HG02759 (cell line): Measurements from ENCODE around the gene DUS3L.

ENCODE experiments used
- ATAC-seq: cut with Tn5 transposase; IDR thresholded peaks from one replicate; pipeline ENCODE4 v1.9.1; 2021; ENCODE audit warnings: mild to moderate bottlenecking, moderate library complexity; ENCODE audit not compliant: unreplicated experiment

The DUS3L gene

GRCh38 chr19:5790559-5791520 lies at the start of gene DUS3L:
Gene DUS3L, minus strand, starts transcription at chr19:5791163. Its CDS starts 22 bp downstream, at chr19:5791141.
- ATAC-seq = peak; percentile 89

- no peak for ATAC-seq
These were observed 48.4 kb upstream of the DUS3L start, which contains the start of gene FUT6 for GRCh38 chr19:5839065-5840017. Gene FUT6, minus strand, starts transcription at chr19:5839702. Its CDS starts 7,135 bp downstream, at chr19:5832567.

DNA sequence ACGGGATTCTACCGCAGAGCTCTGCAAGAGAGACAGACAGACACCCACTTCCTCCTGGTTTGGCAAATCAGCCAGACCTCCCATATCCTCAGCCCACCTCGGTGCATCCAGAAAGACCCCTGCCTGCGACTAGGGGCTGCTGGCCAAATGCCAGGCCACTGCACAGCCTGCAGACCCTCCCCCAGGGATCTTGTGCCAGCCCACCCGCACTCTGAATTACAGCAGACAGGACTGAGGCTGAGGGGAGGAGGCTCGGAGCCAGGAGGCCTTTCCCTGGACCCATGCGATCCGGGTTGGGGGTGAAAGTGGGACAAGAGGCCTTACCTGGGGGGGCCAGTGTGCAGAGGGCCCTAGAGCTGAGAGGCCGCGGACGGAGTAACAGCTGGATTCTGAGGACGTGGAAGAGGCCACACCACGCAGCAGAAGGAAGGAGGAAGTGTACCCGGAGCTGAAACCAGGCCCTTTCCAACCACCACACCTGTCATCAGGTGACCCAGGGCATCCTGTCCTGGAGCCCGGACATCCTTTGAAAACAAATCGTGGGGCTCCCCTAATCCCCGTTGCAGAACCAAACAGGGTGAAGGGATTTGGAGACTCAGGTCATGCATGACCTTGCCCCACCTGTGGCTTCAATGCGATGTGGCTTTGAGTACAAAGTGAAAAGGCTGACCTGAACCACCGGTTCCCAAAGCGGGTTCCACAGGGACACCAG lies 47.5 kb upstream of the DUS3L start:
- ATAC-seq = no peak

DNA sequence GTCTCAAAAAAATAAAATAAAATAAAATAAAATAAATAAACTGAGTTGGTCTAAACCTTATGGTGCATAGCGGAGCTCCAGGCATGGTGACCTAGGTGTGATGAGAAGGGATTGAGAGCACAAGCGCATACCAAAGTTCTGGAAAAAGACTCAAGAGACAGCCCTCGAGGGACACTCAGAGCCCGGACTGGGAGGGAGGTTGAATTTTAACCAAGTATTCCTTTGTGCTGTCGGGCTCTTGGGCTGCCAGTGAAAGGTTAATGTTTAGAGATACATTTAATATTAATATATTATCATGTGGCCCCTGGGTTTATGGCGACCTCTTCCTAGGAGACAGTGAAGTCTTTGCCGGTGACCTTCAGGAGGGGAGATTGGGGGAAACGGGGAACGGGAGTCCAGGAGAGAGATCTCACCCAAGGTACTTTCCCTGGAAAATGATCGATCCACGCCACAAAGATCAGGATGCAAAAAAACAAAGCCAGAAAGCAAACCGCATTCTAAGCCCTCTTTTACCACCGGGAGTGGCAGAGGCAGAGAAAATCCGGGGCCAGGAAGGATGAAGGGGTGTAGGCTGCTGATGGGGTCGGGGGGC lies 46.9 kb upstream of the DUS3L start:
- no peak for ATAC-seq

DNA sequence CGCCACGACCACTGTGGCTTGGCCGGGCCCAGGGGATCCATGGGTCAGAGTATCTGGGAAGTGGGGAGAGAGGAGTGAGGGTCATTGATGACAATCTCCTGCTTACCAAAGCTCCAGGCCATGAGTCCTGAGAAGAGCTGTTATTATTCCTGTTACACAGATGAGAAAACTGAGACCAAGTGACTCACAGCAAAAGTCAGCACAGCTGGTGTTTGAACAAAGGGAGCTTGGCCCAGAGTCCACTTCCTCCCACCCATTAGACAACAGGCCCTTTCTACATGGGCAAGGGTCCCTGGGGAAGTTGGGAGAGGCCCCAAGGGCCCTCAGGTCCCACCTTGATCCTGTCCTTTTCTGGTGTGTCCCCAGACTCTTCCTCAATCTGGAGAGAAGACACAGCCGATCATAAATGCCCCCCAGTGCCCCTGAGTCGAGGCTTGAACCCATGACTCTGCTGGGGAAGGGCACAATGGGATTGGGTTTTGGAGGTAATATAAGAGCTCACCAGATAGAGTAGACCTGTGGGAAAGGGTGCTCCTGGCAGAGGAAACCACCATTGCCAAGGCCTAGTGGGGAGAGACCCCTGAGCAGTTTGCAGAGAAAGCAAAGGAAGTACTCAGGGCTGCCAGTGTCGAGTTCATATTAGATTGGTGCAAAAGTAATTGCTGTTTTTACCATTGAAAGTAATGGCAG lies 41.7 kb upstream of the DUS3L start:
- no peak for ATAC-seq

- no peak for ATAC-seq
These were observed 41.1 kb upstream of the DUS3L start for GRCh38 chr19:5832061-5832460.

DNA sequence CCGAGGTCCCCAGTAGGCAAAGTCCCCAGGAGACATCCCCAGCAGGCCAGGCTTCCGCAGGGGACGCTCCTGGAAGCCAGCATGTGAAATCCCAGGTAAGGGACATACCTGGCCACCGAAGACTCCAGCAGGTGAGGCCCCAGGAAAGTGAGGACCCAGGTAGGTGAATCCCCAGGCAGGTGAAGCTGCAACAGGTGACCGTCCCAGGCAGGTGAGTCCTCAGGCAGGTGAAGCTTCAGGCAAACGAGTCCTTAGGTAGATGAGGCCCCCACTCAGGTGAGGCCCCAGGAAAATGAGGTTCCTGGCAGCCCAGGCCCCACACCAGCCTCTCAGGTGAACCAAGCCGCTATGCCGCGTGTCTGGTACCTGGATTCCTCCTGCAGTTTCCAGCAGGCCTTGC lies 40.2 kb upstream of the DUS3L start:
- no peak for ATAC-seq

- no peak for ATAC-seq
These were observed 38.8 kb upstream of the DUS3L start for GRCh38 chr19:5829567-5830310.

DNA sequence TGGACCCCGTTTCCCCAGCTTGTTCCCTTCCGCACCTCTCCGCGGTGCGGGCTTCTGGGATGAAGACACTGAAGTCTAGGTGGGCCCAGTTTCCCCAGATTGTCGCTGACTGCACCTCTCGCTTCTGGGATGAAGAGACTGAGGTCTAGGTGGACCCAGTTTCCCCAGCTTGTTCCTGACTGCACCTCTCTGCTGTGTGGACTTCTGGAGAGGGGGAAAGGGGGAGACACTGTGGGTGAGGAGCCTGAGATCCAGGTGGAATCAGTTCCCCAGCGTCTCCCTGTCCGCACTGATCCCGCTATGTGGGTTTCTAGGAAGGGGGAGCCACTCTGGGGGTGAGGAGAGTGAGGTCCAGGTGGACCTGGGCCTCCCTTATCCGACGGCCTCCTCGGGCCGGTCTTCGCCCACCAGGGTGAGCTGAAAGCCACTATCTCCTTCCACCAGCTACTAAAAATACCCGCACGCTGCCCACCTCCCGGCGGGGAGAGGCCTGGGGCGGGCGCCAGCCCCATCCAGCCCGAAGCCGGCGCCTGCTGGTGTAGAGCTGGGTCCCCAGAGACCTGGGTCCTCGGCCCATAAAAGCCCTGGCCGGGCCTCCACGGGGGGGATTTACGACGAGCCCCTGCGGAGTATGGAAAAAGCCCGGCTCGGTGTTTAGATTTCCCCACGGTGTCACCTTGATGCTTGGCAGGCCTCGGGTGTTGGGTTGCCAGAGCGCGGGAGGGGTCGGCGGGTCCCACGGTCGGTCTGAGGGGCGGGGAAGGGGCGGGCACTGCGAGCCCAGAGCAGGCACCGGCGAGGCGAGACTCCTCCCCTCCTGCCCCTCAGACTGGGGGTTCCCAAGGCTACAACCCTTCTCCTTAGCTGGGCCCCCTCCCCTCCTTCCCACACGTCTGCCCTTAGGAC lies 38.0 kb upstream of the DUS3L start:
- no peak for ATAC-seq

DNA sequence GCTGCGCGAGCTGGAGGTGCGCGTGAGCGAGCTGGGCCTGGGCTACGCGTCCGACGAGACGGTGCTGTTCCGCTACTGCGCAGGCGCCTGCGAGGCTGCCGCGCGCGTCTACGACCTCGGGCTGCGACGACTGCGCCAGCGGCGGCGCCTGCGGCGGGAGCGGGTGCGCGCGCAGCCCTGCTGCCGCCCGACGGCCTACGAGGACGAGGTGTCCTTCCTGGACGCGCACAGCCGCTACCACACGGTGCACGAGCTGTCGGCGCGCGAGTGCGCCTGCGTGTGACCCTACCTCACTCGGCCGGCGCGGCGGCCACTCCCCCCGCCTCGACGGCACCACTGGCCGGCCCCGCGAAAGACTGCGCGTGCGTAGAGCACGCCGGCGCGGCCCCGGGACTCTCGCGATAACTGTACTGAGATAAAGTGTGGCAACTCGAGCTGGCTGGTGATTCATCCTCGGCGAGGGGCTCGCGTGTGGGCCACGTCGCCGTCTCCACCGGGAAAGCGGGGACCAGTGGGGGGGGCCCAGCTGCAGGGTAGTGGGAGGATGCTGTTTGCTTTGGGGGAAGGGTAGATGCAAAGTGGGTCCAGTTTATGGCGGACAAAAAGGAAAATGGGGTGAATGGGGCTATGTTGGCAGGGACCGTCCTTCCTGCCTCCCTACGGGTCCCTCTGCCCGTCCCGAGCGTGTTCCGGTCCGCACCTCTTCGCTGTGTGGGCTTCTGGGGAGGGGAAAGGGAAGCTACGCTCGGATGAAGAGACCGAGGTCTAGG lies 37.1 kb upstream of the DUS3L start:
- ATAC-seq = peak; percentile 78

- no peak for ATAC-seq
These were observed 36.5 kb upstream of the DUS3L start for GRCh38 chr19:5827342-5827890.

GRCh38 chr19:5826531-5827341 lies 35.8 kb upstream of the DUS3L start:
- ATAC-seq = no peak

GRCh38 chr19:5825178-5825577 lies 34.2 kb upstream of the DUS3L start:
- ATAC-seq = no peak

- no peak for ATAC-seq
These were observed 33.8 kb upstream of the DUS3L start for GRCh38 chr19:5824751-5825150.

DNA sequence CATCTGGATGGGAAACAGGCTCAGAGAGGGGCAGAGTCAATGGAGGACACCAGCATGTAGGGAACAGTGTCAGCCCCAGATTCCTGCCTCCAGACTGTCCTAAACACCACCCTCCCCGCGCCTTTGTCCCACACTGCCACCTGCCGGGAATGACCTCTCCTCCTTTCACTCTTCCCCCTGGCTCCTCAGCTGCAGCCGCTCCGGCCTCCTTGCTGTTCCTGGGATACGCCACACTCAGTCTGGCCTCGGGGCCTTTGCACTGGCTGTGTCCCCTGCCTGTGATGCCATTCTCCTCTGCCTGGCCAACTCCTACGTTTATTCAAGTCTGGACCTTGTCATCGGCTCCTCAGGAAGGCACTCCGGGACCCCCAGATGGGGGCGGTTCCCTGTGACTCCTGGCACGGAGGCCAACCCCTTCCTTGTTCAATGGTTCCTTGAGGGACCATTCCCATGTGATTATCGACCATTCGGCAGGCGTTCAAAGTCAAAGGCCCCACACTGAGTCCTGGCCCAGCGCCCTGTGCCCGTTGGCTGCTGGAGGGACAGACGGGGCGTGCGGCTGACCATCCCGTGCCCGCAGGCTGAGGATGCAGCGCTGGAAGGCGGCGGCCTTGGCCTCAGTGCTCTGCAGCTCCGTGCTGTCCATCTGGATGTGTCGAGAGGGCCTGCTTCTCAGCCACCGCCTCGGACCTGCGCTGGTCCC lies 32.8 kb upstream of the DUS3L start:
- no peak for ATAC-seq
